Mesodermal cell (in vitro differentiated cells): Measurements from ENCODE around the gene LRRC4B.

Source experiments
- H3K27ac ChIP-seq: 2 replicates; pipeline ENCODE4 v1.7.0; 2013; ENCODE audit warnings: mild to moderate bottlenecking, low read depth, low read length, moderate library complexity; ENCODE audit not compliant: severe bottlenecking
- H3K36me3 ChIP-seq: 2 replicates; pipeline ENCODE4 v1.7.1; 2013; ENCODE audit warnings: mild to moderate bottlenecking, low read length, moderate library complexity; ENCODE audit not compliant: control insufficient read depth, insufficient read depth
- H3K4me1 ChIP-seq: one replicate; pipeline ENCODE4 v1.7.1; 2013; ENCODE audit warnings: mild to moderate bottlenecking, low read length; ENCODE audit not compliant: insufficient read depth, control insufficient read depth, poor library complexity, severe bottlenecking
- H3K4me3 ChIP-seq: 2 replicates; pipeline ENCODE4 v1.7.0; 2013; ENCODE audit warnings: low read length, control low read depth, mild to moderate bottlenecking; ENCODE audit not compliant: insufficient read depth, poor library complexity, severe bottlenecking; ENCODE audit errors: extremely low read depth
- H3K9me3 ChIP-seq: 2 replicates; pipeline ENCODE4 v1.7.1; 2013; ENCODE audit warnings: mild to moderate bottlenecking, low read length, moderate library complexity; ENCODE audit not compliant: control insufficient read depth
- WGBS, 2 experiments: methylation state at CpG; one replicate each; pipeline ENCODE4 v1.1.5; 2013; ENCODE audit warnings: missing lambda C conversion rate in 2 of 2; ENCODE audit not compliant: insufficient coverage in 2 of 2; 5-methylcytosine and 5-hydroxymethylcytosine counted together

LRRC4B gene

DNA sequence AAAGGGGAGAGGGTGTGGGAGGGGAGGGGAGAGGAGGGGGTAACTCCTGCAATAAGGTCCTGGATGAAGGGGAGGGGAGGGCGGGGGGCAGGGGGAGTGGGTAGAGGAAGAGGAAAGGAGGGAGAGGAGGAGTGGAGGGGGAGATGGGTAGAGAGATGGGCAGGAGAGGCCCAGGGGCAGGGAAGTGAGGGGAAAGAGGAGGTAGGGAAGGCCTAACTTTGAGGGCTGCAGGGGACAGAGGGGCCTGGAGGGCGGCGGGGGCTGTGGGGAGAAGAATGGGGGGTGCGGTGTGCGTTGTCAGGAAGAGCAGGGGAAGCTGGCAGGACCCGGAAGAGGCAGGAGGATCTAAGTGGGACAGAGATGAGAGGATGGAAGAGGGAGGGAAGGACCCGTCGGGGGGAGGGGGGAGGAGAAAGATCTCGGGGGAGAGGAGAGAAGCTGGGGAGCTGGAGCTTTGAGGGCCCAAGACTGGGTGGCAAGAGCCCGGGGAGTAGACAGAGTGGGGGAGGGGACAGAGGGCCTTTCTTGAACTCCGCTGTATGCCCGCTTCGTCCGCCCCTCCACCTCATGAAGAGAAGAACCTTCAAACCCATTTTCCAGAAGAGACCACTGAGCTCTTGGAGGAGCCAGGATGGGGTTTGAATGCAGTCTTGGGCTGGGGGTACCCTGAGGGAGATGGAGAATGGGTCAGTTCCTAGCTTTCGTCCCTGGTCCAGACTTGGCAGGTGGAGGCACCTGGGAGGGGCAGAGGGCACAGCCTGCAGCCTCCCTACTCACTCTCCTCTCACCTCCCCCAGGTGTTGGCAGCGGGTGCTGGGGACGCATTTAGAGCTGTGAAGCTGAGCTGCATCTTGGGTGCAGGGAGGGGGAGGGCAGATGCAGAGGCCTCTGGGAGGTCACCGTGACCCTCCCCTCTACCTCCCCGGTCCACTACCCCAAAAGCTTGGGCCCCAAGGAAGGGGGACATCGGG lies 778 bp upstream of the LRRC4B start:
- Histone ChIP-seq H3K9me3 (peaks cover 4% of the 10 kb centered on the region), H3K4me1 (peaks cover 3% of the 10 kb centered on the region), H3K27ac (no peak overlapping the region), H3K4me3 (no peak overlapping the region), H3K36me3 (no peaks in the 10 kb centered on the region)
- 41 to 52% methylated on average over 8 to 10 of the region's 20 CpGs for WGBS, 2 experiments

DNA sequence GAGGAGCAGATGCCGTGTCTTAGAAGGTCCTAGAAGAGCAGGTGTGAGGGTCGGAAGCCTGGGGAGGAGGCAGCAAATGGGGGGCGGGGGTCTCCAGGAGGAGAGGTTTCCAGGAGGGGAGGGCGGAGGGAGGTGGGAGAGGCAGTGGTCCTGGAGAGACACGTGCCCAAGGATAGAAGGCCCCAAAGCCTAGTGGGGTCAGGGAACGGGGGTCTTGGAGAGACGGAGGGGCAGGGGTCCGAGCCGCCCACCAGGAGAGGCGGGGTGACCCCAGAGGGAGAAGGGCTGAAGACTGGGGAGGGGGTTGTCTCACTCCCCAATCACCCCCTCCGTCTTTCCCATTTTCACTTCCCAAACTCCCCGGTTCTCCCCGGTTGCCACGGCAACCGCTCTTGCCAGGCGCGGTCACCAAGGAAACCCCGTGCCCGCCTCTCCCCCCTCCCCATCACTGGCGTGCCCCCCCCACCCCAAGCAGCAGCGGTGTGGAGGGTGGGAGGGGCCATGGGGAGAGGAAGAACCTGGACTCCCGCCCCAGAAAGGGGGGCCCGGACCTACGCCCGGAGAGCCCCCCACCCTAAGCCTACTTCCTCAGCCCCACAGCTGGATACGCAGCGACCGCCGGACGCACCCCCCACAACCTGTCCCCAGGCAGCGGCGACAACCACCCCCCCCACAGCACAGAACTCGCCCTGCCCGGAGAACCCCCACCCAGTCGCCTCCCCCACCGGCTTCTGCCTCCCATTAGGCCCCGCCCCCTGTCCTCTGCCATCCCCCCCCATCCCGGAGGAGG lies 988 bp downstream of the LRRC4B start:
- Histone ChIP-seq H3K27ac (no peak overlapping the region), H3K4me1 (peaks cover 3% of the 10 kb centered on the region), H3K4me3 (peak overlapping the region; percentile 36), H3K36me3 (no peaks in the 10 kb centered on the region), H3K9me3 (peaks cover 4% of the 10 kb centered on the region)
- WGBS, 2 experiments = 40 to 41% methylated on average over 4 to 5 of the region's 38 CpGs

DNA sequence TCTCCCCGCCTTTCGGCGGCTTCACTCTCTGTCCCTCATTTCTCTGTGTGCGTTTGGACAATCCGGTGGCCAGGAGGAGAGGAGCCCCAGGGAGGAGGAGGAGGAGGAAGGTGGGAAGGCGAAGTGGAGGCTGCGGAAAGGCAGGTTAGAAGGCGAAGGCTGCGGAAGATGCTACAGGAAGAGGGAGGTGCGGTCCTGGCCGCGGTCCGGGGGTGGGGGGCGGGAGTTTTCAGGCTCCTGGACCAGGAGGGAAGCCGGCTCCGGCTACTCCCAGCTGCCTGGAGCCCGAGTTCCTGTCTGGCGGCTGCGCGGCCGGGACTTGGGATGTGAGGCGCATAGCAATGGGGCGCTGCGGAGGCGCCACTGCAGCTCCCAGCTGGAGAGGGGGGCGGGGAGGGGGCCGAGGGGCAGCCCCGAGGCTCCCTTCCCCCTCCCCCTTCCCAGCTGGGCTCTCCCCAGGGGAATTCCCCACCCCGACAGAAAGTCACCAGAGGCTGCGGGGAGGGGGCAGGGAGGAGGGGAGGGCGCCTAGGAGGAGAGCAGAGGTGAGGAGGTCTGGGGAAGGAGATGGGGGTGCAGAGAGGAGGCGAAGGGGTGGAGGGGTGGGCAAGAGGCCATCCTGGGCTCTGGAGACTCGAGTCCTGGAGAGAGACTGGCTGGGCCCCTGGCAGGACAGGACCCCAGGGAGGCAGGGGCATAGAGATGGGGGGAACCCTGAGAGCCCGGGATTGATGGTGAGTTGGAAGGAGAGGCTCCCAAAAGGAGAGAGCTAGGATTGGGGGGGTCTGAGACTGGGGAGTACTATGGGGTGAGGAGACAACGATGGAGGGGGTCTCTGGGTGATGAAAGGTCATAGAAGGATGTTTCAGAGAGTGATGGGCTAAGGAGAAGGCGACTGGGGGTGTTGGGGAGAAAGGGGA lies 2.0 kb downstream of the LRRC4B start:
- peak overlapping the region; percentile 16 for H3K4me3 ChIP-seq
- 17 to 35% methylated on average over 9 to 17 of the region's 36 CpGs for WGBS, 2 experiments
- no peaks in the 10 kb centered on the region for H3K36me3 ChIP-seq
- no peak overlapping the region for H3K27ac ChIP-seq
- H3K4me1 ChIP-seq = peaks cover 3% of the 10 kb centered on the region
- peaks cover 4% of the 10 kb centered on the region for H3K9me3 ChIP-seq

DNA sequence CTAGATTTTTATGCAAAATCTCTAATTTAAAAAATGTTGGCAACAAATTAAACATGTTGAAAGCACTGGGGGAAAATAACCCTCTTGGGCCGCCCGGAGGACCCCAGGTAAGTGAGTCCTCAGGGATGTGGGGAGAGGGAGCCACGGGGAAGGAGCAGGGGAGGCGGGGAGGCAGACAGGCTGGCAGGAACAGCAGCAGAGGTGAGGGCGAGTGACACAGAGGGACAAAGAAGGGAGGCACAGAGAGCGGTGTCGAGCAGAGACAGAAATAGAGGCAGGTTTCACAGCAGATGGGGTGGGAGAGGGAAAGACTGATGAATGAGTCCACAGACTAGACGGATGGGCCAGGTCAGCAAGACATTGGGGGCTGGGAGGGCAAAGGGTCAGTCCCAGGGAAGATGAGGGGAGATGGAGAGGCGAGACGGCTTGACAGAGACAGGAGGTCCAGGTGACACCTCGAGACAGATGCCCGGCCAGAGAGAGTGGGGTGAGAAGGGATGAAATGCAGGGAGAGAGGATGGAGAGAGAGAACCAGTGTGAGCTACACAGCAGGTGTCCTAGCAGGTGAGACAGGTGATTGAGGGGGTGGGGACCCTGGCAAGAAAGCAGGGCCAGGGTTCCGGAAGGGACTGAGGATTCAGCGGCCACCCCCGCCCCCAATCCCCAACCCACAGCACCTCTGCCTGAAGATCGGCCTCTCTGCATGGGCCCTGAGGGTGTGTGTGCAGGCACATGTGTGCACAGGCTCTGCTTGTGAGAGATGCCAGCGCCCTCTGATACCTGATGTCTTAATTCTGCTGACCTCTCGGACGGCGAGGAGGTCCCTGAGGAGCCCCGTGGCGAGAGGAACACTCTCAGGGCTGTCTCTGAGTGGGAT lies 3.8 kb downstream of the LRRC4B start:
- Histone ChIP-seq H3K27ac (no peak overlapping the region), H3K36me3 (no peaks in the 10 kb centered on the region), H3K9me3 (no peaks in the 10 kb centered on the region), H3K4me3 (no peak overlapping the region), H3K4me1 (peaks cover 3% of the 10 kb centered on the region)
- 67 to 71% methylated on average over 15 to 16 of the region's 22 CpGs for WGBS, 2 experiments

DNA sequence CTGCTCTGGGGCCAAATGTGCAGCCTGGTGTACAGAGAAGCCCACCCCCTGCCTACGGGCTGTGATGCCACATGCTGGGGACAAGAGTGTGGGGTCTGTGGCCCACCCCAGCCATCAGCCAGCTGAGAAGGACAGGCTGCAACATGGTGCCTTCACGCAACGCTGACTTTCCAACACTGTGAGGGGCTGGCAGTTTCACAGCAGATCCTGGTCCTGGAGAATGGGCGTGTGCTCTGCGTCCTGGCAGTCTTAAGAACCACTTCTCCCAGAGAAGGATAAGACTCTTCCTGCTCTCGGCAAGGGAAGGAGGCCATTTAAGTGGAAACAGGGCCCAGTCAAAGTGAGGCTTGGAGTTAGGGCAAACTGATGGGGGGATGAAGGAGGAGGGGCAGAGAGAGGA lies 4.6 kb downstream of the LRRC4B start:
- no peak overlapping the region for H3K27ac ChIP-seq
- WGBS, 2 experiments = 85% methylated on average over 5 to 6 of the region's 6 CpGs
- peaks cover 3% of the 10 kb centered on the region for H3K4me1 ChIP-seq

DNA sequence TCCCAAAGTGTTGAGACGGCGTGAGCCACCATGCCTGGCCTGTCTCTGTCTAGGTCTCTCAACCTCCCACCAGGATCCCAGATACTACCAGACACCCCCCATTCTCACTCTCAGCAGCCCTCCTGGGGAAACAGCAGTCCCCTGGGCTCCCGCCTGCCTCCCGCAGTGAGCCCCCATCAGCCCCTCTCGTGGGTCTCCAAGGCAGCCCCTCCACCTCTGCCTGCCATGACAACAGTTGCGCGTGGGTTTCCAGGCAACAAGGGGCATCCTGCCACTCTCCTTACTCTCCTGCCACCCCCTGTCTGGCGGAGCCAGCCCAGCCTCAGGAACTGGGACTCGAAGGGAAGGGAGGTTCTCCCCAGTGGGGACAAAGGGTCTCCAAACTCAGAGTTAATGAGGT lies 5.2 kb downstream of the LRRC4B start:
- no peaks in the 10 kb centered on the region for H3K9me3 ChIP-seq
- WGBS, 2 experiments = 94% methylated on average over 6 of the region's 9 CpGs
- no peaks in the 10 kb centered on the region for H3K36me3 ChIP-seq
- H3K27ac ChIP-seq = no peak overlapping the region
- peaks cover 3% of the 10 kb centered on the region for H3K4me1 ChIP-seq
- H3K4me3 ChIP-seq = no peak overlapping the region

More for the DNA sequence above, 4.6 kb downstream of the LRRC4B start:
- H3K36me3 ChIP-seq = no peaks in the 10 kb centered on the region
- no peaks in the 10 kb centered on the region for H3K9me3 ChIP-seq
- H3K4me3 ChIP-seq = no peak overlapping the region

- no peak overlapping the region for H3K4me3 ChIP-seq
- no peaks in the 10 kb centered on the region for H3K9me3 ChIP-seq
- peaks cover 3% of the 10 kb centered on the region for H3K4me1 ChIP-seq
- H3K27ac ChIP-seq = no peak overlapping the region
- WGBS, 2 experiments = 69 to 83% methylated on average over 3 to 4 of the region's 4 CpGs
- no peaks in the 10 kb centered on the region for H3K36me3 ChIP-seq
These were observed 5.9 kb downstream of the LRRC4B start for GRCh38 chr19:50562329-50562728.

DNA sequence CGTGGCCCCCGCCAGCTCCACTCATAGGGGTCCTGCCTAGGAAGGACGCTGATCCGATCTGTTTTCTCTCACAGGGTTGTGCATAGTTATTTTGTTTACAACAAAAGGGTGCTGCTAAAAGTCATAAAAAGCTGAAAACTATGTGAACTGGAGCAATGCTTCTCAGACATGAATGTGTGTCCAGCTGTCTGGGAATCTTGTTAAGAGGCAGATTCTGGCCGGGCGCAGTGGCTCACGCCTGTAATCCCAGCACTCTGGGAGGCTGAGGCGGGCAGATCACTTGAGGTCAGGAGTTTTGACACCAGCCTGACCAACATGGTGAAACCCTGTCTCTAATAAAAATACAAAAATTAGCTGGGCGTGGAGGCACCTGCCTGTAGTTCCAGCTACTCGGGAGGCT lies 8.6 kb downstream of the LRRC4B start:
- WGBS, 2 experiments = 66 to 71% methylated on average over 8 to 10 of the region's 10 CpGs
- Histone ChIP-seq H3K4me3 (no peak overlapping the region), H3K9me3 (no peaks in the 10 kb centered on the region), H3K36me3 (no peaks in the 10 kb centered on the region), H3K4me1 (no peaks in the 10 kb centered on the region), H3K27ac (no peak overlapping the region)

- Histone ChIP-seq H3K36me3 (no peaks in the 10 kb centered on the region), H3K4me1 (no peaks in the 10 kb centered on the region), H3K4me3 (no peak overlapping the region), H3K9me3 (no peaks in the 10 kb centered on the region), H3K27ac (no peak overlapping the region)
- WGBS, 2 experiments = 89 to 96% methylated on average over 12 to 13 of the region's 13 CpGs
These were observed 9.8 kb downstream of the LRRC4B start for GRCh38 chr19:50558449-50558848.
